HG03571 (cell line): ENCODE data around the gene SETBP1.

ENCODE experiments used
- ATAC-seq: cut with Tn5 transposase; IDR thresholded peaks from one replicate; pipeline ENCODE4 v1.9.1; 2021; ENCODE audit not compliant: unreplicated experiment

The SETBP1 gene

GRCh38 chr18:44680273-44681075, at the start of gene SETBP1:
SETBP1 (plus strand) TSS chr18:44680888; CDS start chr18:44701347, 20,459 bp downstream.
- ATAC-seq, result no peak

- no peak for ATAC-seq
These were observed 48.1 kb upstream of the SETBP1 start for GRCh38 chr18:44632469-44633145.

GRCh38 chr18:44635546-44635945, 45.1 kb upstream of the SETBP1 start:
- no peak for ATAC-seq

GRCh38 chr18:44636241-44636640, 44.4 kb upstream of the SETBP1 start:
- no peak for ATAC-seq

GRCh38 chr18:44637210-44638033, 43.3 kb upstream of the SETBP1 start:
- ATAC-seq, result no peak

- no peak for ATAC-seq
These were observed 42.6 kb upstream of the SETBP1 start for GRCh38 chr18:44638034-44638540.

- no peak for ATAC-seq
These were observed 41.9 kb upstream of the SETBP1 start for GRCh38 chr18:44638811-44639210.

- no peak for ATAC-seq
These were observed 37.7 kb upstream of the SETBP1 start for GRCh38 chr18:44643004-44643403.

- ATAC-seq, result no peak
These were observed 29.2 kb upstream of the SETBP1 start for GRCh38 chr18:44651478-44651877.

- no peak for ATAC-seq
These were observed 28.6 kb upstream of the SETBP1 start for GRCh38 chr18:44651918-44652572.

GRCh38 chr18:44652722-44653121, 28.0 kb upstream of the SETBP1 start:
- ATAC-seq, result no peak

GRCh38 chr18:44654573-44654972, 26.1 kb upstream of the SETBP1 start:
- ATAC-seq, result no peak

GRCh38 chr18:44655435-44655834, 25.3 kb upstream of the SETBP1 start:
- no peak for ATAC-seq

GRCh38 chr18:44659771-44660170, 20.9 kb upstream of the SETBP1 start:
- no peak for ATAC-seq

- no peak for ATAC-seq
These were observed 12.3 kb upstream of the SETBP1 start for GRCh38 chr18:44668270-44668975.

GRCh38 chr18:44671914-44672313, 8.8 kb upstream of the SETBP1 start:
- ATAC-seq, result no peak

- no peak for ATAC-seq
These were observed 8.2 kb upstream of the SETBP1 start for GRCh38 chr18:44672506-44672905.

- no peak for ATAC-seq
These were observed 7.3 kb upstream of the SETBP1 start for GRCh38 chr18:44673256-44673880.

GRCh38 chr18:44677933-44678332, 2.8 kb upstream of the SETBP1 start:
- no peak for ATAC-seq

- ATAC-seq, result no peak
These were observed 2.0 kb upstream of the SETBP1 start for GRCh38 chr18:44678725-44679055.
